Left lung (tissue), 10 donors: ENCODE results near the gene TSPYL4. TPM values are rescaled to one million over a fixed set of nuclear protein-coding genes. Genes with fewer than 3 reads are reported as not detected.

Source experiments
- ATAC-seq: fragments of 200-7000 bp; cut with Tn5 transposase; one replicate; pipeline ENCODE4 v1.9.1; 2020; ENCODE audit warnings: moderate library complexity
- DNase-seq, 4 donors: peaks; one replicate each; pipeline ENCODE4 v3.0.0-alpha.2; 2013 to 2020
- H3K27ac ChIP-seq, 2 donors: fragments of 200-600 bp; sonication (generic) in 1 of 2; one replicate each; pipeline versions ENCODE4 v1.5.0 to v1.8.0; 2020 to 2021
- H3K27me3 ChIP-seq, 2 donors: fragments of 200-600 bp; sonication (generic) in 1 of 2; one replicate each; pipeline versions ENCODE4 v1.5.0 to v1.8.0; 2020 to 2021
- H3K36me3 ChIP-seq, 2 donors: fragments of 200-600 bp; sonication (generic) in 1 of 2; one replicate each; pipeline versions ENCODE4 v1.5.0 to v1.8.0; 2020 to 2021
- H3K4me1 ChIP-seq, 2 donors: fragments of 200-600 bp; one replicate each; pipeline ENCODE4 v1.8.0; 2021
- H3K4me3 ChIP-seq, 2 donors: fragments of 200-600 bp; sonication (generic) in 1 of 2; one replicate each; pipeline versions ENCODE4 v1.5.0 to v1.8.0; 2020 to 2021; ENCODE audit warnings: mild to moderate bottlenecking in 1 of 2
- H3K9me3 ChIP-seq, 2 donors: fragments of 200-600 bp; sonication (generic) in 1 of 2; one replicate each; pipeline versions ENCODE4 v1.5.0 to v1.8.0; 2020 to 2021
- CTCF ChIP-seq, 2 donors: fragments of 200-600 bp; sonication (generic) in 1 of 2; IDR thresholded peaks; one replicate each; pipeline versions ENCODE4 v1.5.0 to v1.8.0; 2021; ENCODE audit warnings: antibody characterized with exemption in 2 of 2
- intact Hi-C, 2 donors: fragments of 100-400 bp; cut with DNase I; formaldehyde crosslinking; loops; one replicate each; pipeline versions ENCODE4 v1.11.2 to v1.14.2; 2022
- polyA plus RNA-seq, 6 donors: library from polyadenylated mRNA; unstranded; fragments of 120-200 nt; gene quantifications; one replicate each; pipeline ENCODE4 v1.2.1, GENCODE V29; 2013; ENCODE audit not compliant: insufficient read length in 6 of 6
- total RNA-seq, 2 donors: library from RNA; stranded (reverse); fragmentation: NEBNext Ultra II Directional; extraction: Animal tissue kit (Norgen Biotek cat#: 25700); gene quantifications; one replicate each; pipeline ENCODE4 v1.2.1, GENCODE V29; 2021
- donor health status: DM: no; HTN: yes; CAD: no.
- donor health status: DM: no; HTN: no; CAD: no.

The TSPYL4 gene
- total and polyA plus RNA-seq, 8 donors: 10.2 to 53.8 (median 48.8) TPM

- Histone ChIP-seq H3K4me3 (no peak overlapping the region), H3K4me1 (peaks cover 0 to 5% of the 10 kb centered on the region in 2 donors), H3K36me3 (no peaks in the 10 kb centered on the region), H3K27me3 (no peaks in the 10 kb centered on the region), H3K9me3 (peaks cover 0 to 7% of the 10 kb centered on the region in 2 donors), H3K27ac (no peak overlapping the region)
- ATAC-seq (no peak), DNase-seq (no peak)
- TF ChIP-seq CTCF (IDR thresholded peaks at IDR 0.05): no peak
- intact Hi-C loops: no loop called here
These were observed 44.4 kb upstream of the TSPYL4 start for GRCh38 chr6:116298273-116298672.

GRCh38 chr6:116292553-116292952 lies 38.7 kb upstream of the TSPYL4 start:
- ATAC-seq (no peak), DNase-seq (no peak)
- Histone ChIP-seq H3K27ac (no peak overlapping the region), H3K36me3 (no peaks in the 10 kb centered on the region), H3K4me3 (no peak overlapping the region), H3K9me3 (no peaks in the 10 kb centered on the region), H3K4me1 (peaks cover 0 to under 1% of the 10 kb centered on the region in 2 donors), H3K27me3 (no peaks in the 10 kb centered on the region)
- intact Hi-C loops: no loop called here
- TF ChIP-seq CTCF (IDR thresholded peaks at IDR 0.05): no peak

- no peak for TF ChIP-seq CTCF (IDR thresholded peaks at IDR 0.05)
- H3K4me1 ChIP-seq: peaks cover 0 to 6% of the 10 kb centered on the region in 2 donors
- H3K27me3 ChIP-seq: no peaks in the 10 kb centered on the region
- ATAC-seq (no peak), DNase-seq (no peak)
- intact Hi-C loops: no loop called here
- H3K36me3 ChIP-seq: no peaks in the 10 kb centered on the region
- H3K9me3 ChIP-seq: no peaks in the 10 kb centered on the region
- H3K27ac ChIP-seq: no peak overlapping the region
- no peak overlapping the region for H3K4me3 ChIP-seq
These were observed 38.0 kb upstream of the TSPYL4 start for GRCh38 chr6:116291701-116292396.

GRCh38 chr6:116290799-116291198 lies 36.9 kb upstream of the TSPYL4 start:
- ATAC-seq (no peak), DNase-seq (no peak)
- Histone ChIP-seq H3K4me3 (no peak overlapping the region), H3K27me3 (no peaks in the 10 kb centered on the region), H3K27ac (no peak overlapping the region), H3K4me1 (peaks cover 0 to 6% of the 10 kb centered on the region in 2 donors), H3K9me3 (no peaks in the 10 kb centered on the region), H3K36me3 (no peaks in the 10 kb centered on the region)
- intact Hi-C loops: no loop called here
- no peak for TF ChIP-seq CTCF (IDR thresholded peaks at IDR 0.05)

GRCh38 chr6:116289876-116290275 lies 36.0 kb upstream of the TSPYL4 start:
- ATAC-seq: no peak
- Histone ChIP-seq H3K4me3 (no peak overlapping the region), H3K27me3 (no peaks in the 10 kb centered on the region), H3K9me3 (no peaks in the 10 kb centered on the region), H3K36me3 (no peaks in the 10 kb centered on the region), H3K4me1 (peaks cover 0 to 6% of the 10 kb centered on the region in 2 donors), H3K27ac (no peak overlapping the region)
- TF ChIP-seq CTCF (IDR thresholded peaks at IDR 0.05): no peak
- intact Hi-C loops: loop anchor here in 1 of 2 donors (10.0 kb wide), 1 partner anchor 245 kb away; no protein-coding TSS in a partner anchor
- DNase-seq: no peak
